DMS153 (cell line): ENCODE results near the gene TEK.

Source experiments
- DNase-seq: peaks from one replicate; lab custom pipeline; 2025; lab: John Stamatoyannopoulos, UW

Gene TEK

GRCh38 chr9:27124151-27124550, 15.1 kb downstream of the TEK start:
- no peak for DNase-seq

GRCh38 chr9:27125030-27125429, 16.0 kb downstream of the TEK start:
- DNase-seq: peak; percentile 7

- no peak for DNase-seq
These were observed 16.9 kb downstream of the TEK start for GRCh38 chr9:27125936-27126335.

- DNase-seq: no peak
These were observed 17.6 kb downstream of the TEK start for GRCh38 chr9:27126670-27127069.

GRCh38 chr9:27129221-27129620, 20.2 kb downstream of the TEK start:
- DNase-seq: no peak

GRCh38 chr9:27131731-27132130, 22.7 kb downstream of the TEK start:
- no peak for DNase-seq

GRCh38 chr9:27133817-27134216, 24.8 kb downstream of the TEK start:
- DNase-seq: no peak

GRCh38 chr9:27142299-27142930, 33.4 kb downstream of the TEK start:
- DNase-seq: no peak

- no peak for DNase-seq
These were observed 36.1 kb downstream of the TEK start for GRCh38 chr9:27145143-27145542.

GRCh38 chr9:27149651-27150050, 40.6 kb downstream of the TEK start:
- no peak for DNase-seq

- no peak for DNase-seq
These were observed 41.9 kb downstream of the TEK start for GRCh38 chr9:27150746-27151406.

GRCh38 chr9:27151693-27152404, 42.8 kb downstream of the TEK start:
- DNase-seq: no peak

- no peak for DNase-seq
These were observed 43.3 kb downstream of the TEK start for GRCh38 chr9:27152405-27152718.

GRCh38 chr9:27154908-27155307, 45.9 kb downstream of the TEK start:
- DNase-seq: no peak

- DNase-seq: no peak
These were observed 48.1 kb downstream of the TEK start for GRCh38 chr9:27157097-27157496.

- DNase-seq: no peak
These were observed 48.7 kb downstream of the TEK start for GRCh38 chr9:27157736-27158135.

- no peak for DNase-seq
These were observed 51.6 kb downstream of the TEK start for GRCh38 chr9:27160636-27161035.

- no peak for DNase-seq
These were observed 53.0 kb downstream of the TEK start for GRCh38 chr9:27162045-27162444.

GRCh38 chr9:27165068-27165467, 56.0 kb downstream of the TEK start:
- DNase-seq: no peak

GRCh38 chr9:27165670-27166069, 56.6 kb downstream of the TEK start:
- no peak for DNase-seq

GRCh38 chr9:27168496-27168895, 59.5 kb downstream of the TEK start:
- no peak for DNase-seq

- DNase-seq: no peak
These were observed 59.9 kb downstream of the TEK start for GRCh38 chr9:27168951-27169350.

- no peak for DNase-seq
These were observed 67.9 kb downstream of the TEK start for GRCh38 chr9:27176971-27177370.
